Progenitor cell of endocrine pancreas (in vitro differentiated cells): ENCODE results near the gene PSME1. TPM values are rescaled to one million over a fixed set of nuclear protein-coding genes. Genes with fewer than 3 reads are reported as not detected.
A peak's percentile ranks its signal among the peaks of the same experiment; 100 is the strongest.

Experiments used
- DNase-seq: peaks from one replicate; pipeline ENCODE4 v3.0.0; 2021; ENCODE audit warnings: low spot score; ENCODE audit not compliant: unreplicated experiment
- H3K27ac Mint-ChIP-seq: 2 replicates; pipeline ENCODE4 v1.8.0; 2021; ENCODE audit warnings: mild to moderate bottlenecking, moderate library complexity, mixed read lengths
- H3K27me3 Mint-ChIP-seq: 2 replicates; pipeline ENCODE4 v1.8.0; 2021; ENCODE audit warnings: mixed read lengths
- H3K36me3 Mint-ChIP-seq: 2 replicates; pipeline ENCODE4 v1.8.0; 2022; ENCODE audit warnings: mixed read lengths; ENCODE audit not compliant: insufficient read depth
- H3K4me1 Mint-ChIP-seq: 2 replicates; pipeline ENCODE4 v1.8.0; 2021; ENCODE audit warnings: low read depth, mixed read lengths
- H3K4me3 Mint-ChIP-seq: 2 replicates; pipeline ENCODE4 v1.8.0; 2021; ENCODE audit warnings: low read depth, mild to moderate bottlenecking, moderate library complexity, mixed read lengths
- H3K9me3 Mint-ChIP-seq: 2 replicates; pipeline ENCODE4 v1.8.0; 2021; ENCODE audit warnings: low read depth, mixed read lengths
- total RNA-seq: library from RNA; stranded (reverse); gene quantifications from 2 replicates; pipeline ENCODE4 v1.2.1, GENCODE V29; 2021
- TF ChIP-seq, protein P1 (sequence below): fragments of 200-600 bp; sonication (generic); IDR thresholded peaks from one replicate; pipeline ENCODE4 v1.5.0; 2021; ENCODE audit warnings: antibody characterized with exemption, mild to moderate bottlenecking; ENCODE audit not compliant: unreplicated experiment

The PSME1 gene
- total RNA-seq, 1 donor from 2014 or later: 103 TPM

DNA sequence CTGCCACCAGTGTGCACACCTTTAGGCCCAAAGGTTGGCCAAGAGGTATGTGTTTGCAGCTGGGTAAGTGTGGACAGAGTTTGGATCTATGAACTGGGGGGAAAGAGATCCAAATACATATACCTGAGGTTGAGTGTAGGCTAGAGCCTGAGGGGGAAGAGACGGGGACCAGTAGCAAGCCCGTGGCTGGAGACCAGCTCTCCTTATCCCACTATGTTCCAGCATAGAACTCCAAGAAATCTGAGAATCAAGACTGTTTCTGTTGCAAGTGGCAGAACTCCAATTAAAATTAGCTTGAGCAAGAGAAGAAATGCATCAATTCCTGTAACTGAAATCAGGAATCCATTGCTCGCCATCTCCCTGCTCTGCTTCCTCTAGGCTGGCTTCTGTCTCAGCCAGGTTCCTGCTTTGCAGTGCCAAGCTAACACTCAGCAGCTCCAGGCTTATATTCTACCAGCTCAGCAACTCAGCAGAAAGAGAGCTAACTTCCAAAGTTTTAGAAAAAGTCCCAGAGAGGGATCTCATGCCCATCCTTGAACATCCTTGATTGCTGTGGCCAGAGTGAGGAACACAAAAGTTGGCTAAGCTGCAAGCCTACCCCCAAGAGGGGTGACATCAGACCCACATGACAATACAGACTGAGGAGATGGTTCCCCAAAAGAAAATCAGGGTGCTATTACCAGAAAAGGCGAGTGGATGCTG, 43.3 kb upstream of the PSME1 start:
- Mint-ChIP-seq H3K9me3 (no peaks in the 10 kb centered on the region), H3K4me3 (peak overlapping the region; percentile 96), H3K36me3 (no peaks in the 10 kb centered on the region), H3K27ac (peak overlapping the region; percentile 73), H3K27me3 (no peaks in the 10 kb centered on the region), H3K4me1 (peaks cover 14% of the 10 kb centered on the region)
- TF ChIP-seq, protein P1, sequence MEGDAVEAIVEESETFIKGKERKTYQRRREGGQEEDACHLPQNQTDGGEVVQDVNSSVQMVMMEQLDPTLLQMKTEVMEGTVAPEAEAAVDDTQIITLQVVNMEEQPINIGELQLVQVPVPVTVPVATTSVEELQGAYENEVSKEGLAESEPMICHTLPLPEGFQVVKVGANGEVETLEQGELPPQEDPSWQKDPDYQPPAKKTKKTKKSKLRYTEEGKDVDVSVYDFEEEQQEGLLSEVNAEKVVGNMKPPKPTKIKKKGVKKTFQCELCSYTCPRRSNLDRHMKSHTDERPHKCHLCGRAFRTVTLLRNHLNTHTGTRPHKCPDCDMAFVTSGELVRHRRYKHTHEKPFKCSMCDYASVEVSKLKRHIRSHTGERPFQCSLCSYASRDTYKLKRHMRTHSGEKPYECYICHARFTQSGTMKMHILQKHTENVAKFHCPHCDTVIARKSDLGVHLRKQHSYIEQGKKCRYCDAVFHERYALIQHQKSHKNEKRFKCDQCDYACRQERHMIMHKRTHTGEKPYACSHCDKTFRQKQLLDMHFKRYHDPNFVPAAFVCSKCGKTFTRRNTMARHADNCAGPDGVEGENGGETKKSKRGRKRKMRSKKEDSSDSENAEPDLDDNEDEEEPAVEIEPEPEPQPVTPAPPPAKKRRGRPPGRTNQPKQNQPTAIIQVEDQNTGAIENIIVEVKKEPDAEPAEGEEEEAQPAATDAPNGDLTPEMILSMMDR: no peak
- DNase-seq: no peak

DNA sequence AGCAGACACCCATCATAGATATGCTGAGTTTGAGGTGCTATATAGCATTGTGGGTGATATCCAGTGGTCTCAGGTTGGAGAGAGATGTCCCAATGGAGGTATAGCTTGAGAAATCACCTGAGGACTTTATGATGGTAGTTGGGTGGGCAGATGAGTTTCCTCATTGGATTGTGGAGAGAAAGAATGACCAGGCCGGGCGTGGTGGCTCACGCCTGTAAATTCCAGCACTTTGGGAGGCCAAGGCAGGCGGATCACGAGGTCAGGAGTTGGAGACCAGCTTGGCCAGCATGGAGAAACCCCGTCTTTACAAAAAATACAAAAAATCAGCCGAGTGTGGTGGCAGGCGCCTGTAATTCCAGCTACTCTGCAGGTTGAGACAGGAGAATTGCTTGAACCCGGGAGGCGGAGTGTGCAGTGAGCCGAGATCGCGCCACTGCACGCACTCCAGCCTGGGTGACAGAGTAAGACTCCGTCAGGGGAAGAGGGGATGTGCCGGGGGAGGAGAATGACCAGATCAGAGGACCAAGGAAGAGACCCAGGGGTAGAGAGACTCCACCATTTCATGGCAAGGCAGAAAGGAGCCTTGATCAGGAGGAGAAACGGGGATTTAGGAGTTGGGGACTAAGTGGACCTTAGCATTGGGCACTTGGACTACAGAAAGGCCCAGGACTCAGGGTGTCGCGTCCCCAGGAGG, 42.6 kb upstream of the PSME1 start:
- peak overlapping the region; percentile 96 for H3K4me3 Mint-ChIP-seq
- H3K27ac Mint-ChIP-seq: peak overlapping the region; percentile 73
- no peaks in the 10 kb centered on the region for H3K9me3 Mint-ChIP-seq
- H3K4me1 Mint-ChIP-seq: peaks cover 14% of the 10 kb centered on the region
- H3K27me3 Mint-ChIP-seq: no peaks in the 10 kb centered on the region
- TF ChIP-seq, protein P1: no peak
- no peaks in the 10 kb centered on the region for H3K36me3 Mint-ChIP-seq
- DNase-seq: no peak

DNA sequence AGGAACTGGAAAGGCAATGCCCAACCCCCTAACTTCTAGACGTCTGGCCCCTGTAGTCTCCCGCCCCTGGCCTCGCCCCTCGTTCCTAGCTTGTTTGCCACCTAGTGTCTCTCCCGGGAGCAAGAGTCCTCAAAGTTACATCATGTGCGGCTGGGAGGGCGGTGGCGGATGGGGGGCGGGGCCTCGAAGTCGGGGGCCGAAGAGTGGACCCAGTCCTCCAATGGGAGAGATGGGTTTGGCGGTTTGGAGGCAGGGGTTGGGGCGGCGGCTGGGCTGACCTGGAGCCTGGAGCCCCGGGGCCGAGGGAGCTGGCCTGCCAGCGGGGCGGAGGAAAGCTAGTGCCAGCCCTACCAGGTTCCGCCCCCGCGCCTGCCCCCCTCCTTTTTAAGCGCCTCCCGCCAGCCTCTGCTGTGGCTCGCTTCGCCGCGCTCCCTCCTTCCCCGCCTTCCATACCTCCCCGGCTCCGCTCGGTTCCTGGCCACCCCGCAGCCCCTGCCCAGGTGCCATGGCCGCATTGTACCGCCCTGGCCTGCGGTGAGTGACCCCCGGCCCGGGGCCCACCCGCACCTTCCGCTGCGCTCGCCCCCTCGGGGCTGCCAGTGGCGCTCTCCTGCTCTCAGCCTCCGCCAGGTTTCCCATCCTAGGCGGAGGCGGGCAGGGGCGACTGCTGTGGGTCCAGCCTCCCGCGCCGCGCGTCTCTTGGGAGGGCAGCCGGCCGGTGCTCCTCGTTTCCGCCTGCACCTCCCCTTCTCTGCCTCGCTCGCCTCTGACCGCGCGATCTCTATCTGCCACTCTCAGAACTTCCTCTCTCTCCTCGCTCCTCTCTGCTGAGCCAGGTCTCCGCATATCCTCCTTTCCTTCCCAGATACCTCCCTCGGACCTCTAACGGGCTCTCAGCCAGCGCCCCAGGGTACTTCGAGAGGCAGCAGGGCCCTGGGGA, 41.8 kb upstream of the PSME1 start, which contains the start of gene PCK2:
TSS of gene PCK2 (plus strand) at position 411 of the 940 bp plus-strand sequence. CDS start at position 506, 95 bp downstream.
- Mint-ChIP-seq H3K4me1 (peaks cover 14% of the 10 kb centered on the region), H3K4me3 (peak within 1 kb of the TSS; percentile 96), H3K27ac (peak within 1 kb of the TSS; percentile 96), H3K9me3 (no peaks in the 10 kb centered on the region), H3K27me3 (no peaks in the 10 kb centered on the region), H3K36me3 (no peaks in the 10 kb centered on the region)
- DNase-seq: peak; percentile 74
- TF ChIP-seq, protein P1: peak; percentile 11

DNA sequence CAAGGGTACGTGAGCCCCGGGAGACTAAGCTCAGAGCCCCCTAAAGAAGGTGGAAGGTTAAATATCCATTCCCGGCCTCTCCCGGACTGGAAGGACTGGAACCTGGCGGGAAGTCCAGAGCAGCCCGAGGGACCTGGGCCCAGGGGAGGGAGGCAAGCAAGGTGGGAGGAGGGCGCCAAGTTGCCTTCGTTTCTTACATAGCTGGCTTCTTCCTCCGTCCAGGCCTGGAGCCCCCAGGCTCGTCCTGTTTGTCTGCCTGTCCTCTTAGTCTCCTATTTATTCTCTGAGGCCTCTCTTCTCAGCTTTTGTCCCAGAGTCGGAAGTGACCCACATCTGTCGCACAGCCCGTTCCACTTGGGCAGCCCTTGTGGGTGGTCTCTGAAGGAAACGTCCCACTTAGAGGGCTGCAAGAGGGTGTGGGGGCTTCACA, 41.1 kb upstream of the PSME1 start:
- H3K4me3 Mint-ChIP-seq: peak overlapping the region; percentile 96
- H3K27ac Mint-ChIP-seq: peak overlapping the region; percentile 96
- H3K36me3 Mint-ChIP-seq: peaks cover 1% of the 10 kb centered on the region
- H3K9me3 Mint-ChIP-seq: no peaks in the 10 kb centered on the region
- peaks cover 14% of the 10 kb centered on the region for H3K4me1 Mint-ChIP-seq
- no peaks in the 10 kb centered on the region for H3K27me3 Mint-ChIP-seq
- DNase-seq: no peak
- TF ChIP-seq, protein P1: no peak
